Glomerular visceral epithelial cell (primary cell): Measurements from ENCODE around the gene TMPRSS13.
A peak's percentile ranks its signal among the peaks of the same experiment; 100 is the strongest.

Source experiments
- DNase-seq: peaks from one replicate; pipeline ENCODE4 v3.0.0-alpha.2; 2016; ENCODE audit errors: extremely low spot score

TMPRSS13 gene

GRCh38 chr11:117912497-117912896 is 16.7 kb downstream of the TMPRSS13 start:
- DNase-seq = no peak

- DNase-seq = no peak
These were observed 17.5 kb downstream of the TMPRSS13 start for GRCh38 chr11:117911694-117912093.

GRCh38 chr11:117910941-117911655 is 18.1 kb downstream of the TMPRSS13 start:
- no peak for DNase-seq

- DNase-seq = no peak
These were observed 18.7 kb downstream of the TMPRSS13 start for GRCh38 chr11:117910525-117910924.

GRCh38 chr11:117909611-117910382 is 19.4 kb downstream of the TMPRSS13 start:
- DNase-seq = no peak

GRCh38 chr11:117908959-117909610 is 20.1 kb downstream of the TMPRSS13 start:
- no peak for DNase-seq

GRCh38 chr11:117908109-117908895 is 20.9 kb downstream of the TMPRSS13 start:
- no peak for DNase-seq

- DNase-seq = peak; percentile 89
These were observed 21.7 kb downstream of the TMPRSS13 start for GRCh38 chr11:117907276-117908108.

- no peak for DNase-seq
These were observed 22.5 kb downstream of the TMPRSS13 start for GRCh38 chr11:117906710-117907109.

GRCh38 chr11:117906126-117906525 is 23.1 kb downstream of the TMPRSS13 start:
- no peak for DNase-seq

- DNase-seq = no peak
These were observed 23.7 kb downstream of the TMPRSS13 start for GRCh38 chr11:117905524-117905923.

- no peak for DNase-seq
These were observed 25.5 kb downstream of the TMPRSS13 start for GRCh38 chr11:117903505-117904382.

GRCh38 chr11:117902001-117902845 is 27.0 kb downstream of the TMPRSS13 start:
- DNase-seq = no peak

- DNase-seq = no peak
These were observed 27.6 kb downstream of the TMPRSS13 start for GRCh38 chr11:117901601-117902000.

GRCh38 chr11:117900720-117901440 is 28.3 kb downstream of the TMPRSS13 start:
- DNase-seq = no peak

- no peak for DNase-seq
These were observed 29.0 kb downstream of the TMPRSS13 start for GRCh38 chr11:117900121-117900648.

- no peak for DNase-seq
These were observed 31.1 kb downstream of the TMPRSS13 start for GRCh38 chr11:117898059-117898458.

- DNase-seq = no peak
These were observed 36.6 kb downstream of the TMPRSS13 start for GRCh38 chr11:117892651-117893050.
